Neural progenitor cell (in vitro differentiated cells): Measurements from ENCODE around the gene IQGAP2. TPM values are rescaled to one million over a fixed set of nuclear protein-coding genes. Genes with fewer than 3 reads are reported as not detected.
"Not testable (repeated sequence)": the region's sequence is repeated elsewhere in the genome, so short reads cannot be mapped to it uniquely, and the experiment has no call there.

ENCODE experiments used
- DNase-seq: peaks from one replicate; pipeline ENCODE4 v3.0.0-alpha.2; 2016; ENCODE audit warnings: low spot score
- H2AFZ ChIP-seq: fragments of 200-600 bp; sonication (generic); replicated peaks from 2 replicates; pipeline ENCODE4 v1.6.1; 2016; ENCODE audit warnings: antibody characterized with exemption
- H3F3A ChIP-seq: fragments of 200-600 bp; sonication (generic); 2 replicates; pipeline ENCODE4 v1.6.1; 2016; ENCODE audit warnings: antibody characterized with exemption, low read depth
- H3K27ac ChIP-seq: fragments of 200-600 bp; sonication (generic); 2 replicates; pipeline ENCODE4 v1.5.1; 2016; ENCODE audit warnings: mild to moderate bottlenecking
- H3K27me3 ChIP-seq: fragments of 200-600 bp; sonication (generic); 2 replicates; pipeline ENCODE4 v1.6.1; 2016; ENCODE audit warnings: mild to moderate bottlenecking, moderate library complexity
- H3K36me3 ChIP-seq: fragments of 200-600 bp; sonication (generic); 2 replicates; pipeline ENCODE4 v1.5.1; 2016
- H3K4me1 ChIP-seq: fragments of 200-600 bp; sonication (generic); 2 replicates; pipeline ENCODE4 v1.6.1; 2016; ENCODE audit warnings: mixed run types
- H3K4me2 ChIP-seq: fragments of 200-600 bp; sonication (generic); 2 replicates; pipeline ENCODE4 v1.6.1; 2016
- H3K4me3 ChIP-seq: fragments of 200-600 bp; sonication (generic); 2 replicates; pipeline ENCODE4 v1.5.1; 2016
- H3K79me2 ChIP-seq: fragments of 200-600 bp; sonication (generic); 2 replicates; pipeline ENCODE4 v1.6.1; 2016; ENCODE audit warnings: low read depth
- H3K9ac ChIP-seq: fragments of 200-600 bp; sonication (generic); 2 replicates; pipeline ENCODE4 v1.6.1; 2016
- H3K9me3 ChIP-seq: fragments of 200-600 bp; sonication (generic); 2 replicates; pipeline ENCODE4 v1.5.1; 2016; ENCODE audit warnings: low read depth
- H4K20me1 ChIP-seq: fragments of 200-600 bp; sonication (generic); 2 replicates; pipeline ENCODE4 v1.6.1; 2016; ENCODE audit warnings: low read depth
- H3K27ac Mint-ChIP-seq: 3 replicates; pipeline ENCODE4 v1.8.0; 2021; ENCODE audit warnings: mixed read lengths
- H3K27me3 Mint-ChIP-seq: 2 replicates; pipeline ENCODE4 v1.8.0; 2022; ENCODE audit warnings: low read depth, mild to moderate bottlenecking, inconsistent platforms, moderate library complexity, mixed read lengths; ENCODE audit not compliant: insufficient read depth
- H3K36me3 Mint-ChIP-seq: 3 replicates; pipeline ENCODE4 v1.8.0; 2021; ENCODE audit warnings: mixed read lengths
- H3K4me1 Mint-ChIP-seq: 3 replicates; pipeline ENCODE4 v1.8.0; 2021; ENCODE audit warnings: mixed read lengths
- H3K4me3 Mint-ChIP-seq: 3 replicates; pipeline ENCODE4 v1.8.0; 2021; ENCODE audit warnings: mild to moderate bottlenecking, moderate library complexity, mixed read lengths
- H3K9me3 Mint-ChIP-seq: 3 replicates; pipeline ENCODE4 v1.8.0; 2020; ENCODE audit warnings: mixed read lengths
- CTCF ChIP-seq: fragments of 200-600 bp; sonication (generic); IDR thresholded peaks from 2 replicates; pipeline ENCODE4 v1.5.1; 2017; ENCODE audit warnings: antibody characterized with exemption, mild to moderate bottlenecking
- EZH2 ChIP-seq: fragments of 200-600 bp; sonication (generic); IDR thresholded peaks from 2 replicates; pipeline ENCODE4 v1.6.1; 2017; ENCODE audit warnings: antibody characterized with exemption, mild to moderate bottlenecking, moderate library complexity
- EZH2phosphoT487 ChIP-seq: fragments of 200-600 bp; sonication (generic); IDR thresholded peaks from 2 replicates; pipeline ENCODE4 v1.6.1; 2017; ENCODE audit warnings: antibody characterized with exemption
- total RNA-seq: library from RNA; depleted of rRNA; stranded (reverse); fragments of >200 nt; gene quantifications from 2 replicates; pipeline ENCODE4 v1.2.3, GENCODE V29; 2015; ENCODE audit warnings: low replicate concordance

Gene IQGAP2
- total RNA-seq, 1 donor from 2014 or later: 37.7 TPM

- Histone ChIP-seq H3K79me2 (no peaks in the 10 kb centered on the region), H4K20me1 (no peaks in the 10 kb centered on the region), H3K9ac (no peak overlapping the region), H3K4me1 (no peaks in the 10 kb centered on the region), H3K36me3 (no peaks in the 10 kb centered on the region), H3K27ac (no peak overlapping the region), H2AFZ (no peak overlapping the region), H3K9me3 (no peaks in the 10 kb centered on the region), H3F3A (no peaks in the 10 kb centered on the region), H3K4me2 (no peak overlapping the region), H3K4me3 (no peak overlapping the region), H3K27me3 (no peaks in the 10 kb centered on the region)
- no peak overlapping the region for H3K27ac Mint-ChIP-seq
- no peak for DNase-seq
- H3K4me1 Mint-ChIP-seq: no peaks in the 10 kb centered on the region
- TF ChIP-seq EZH2 (no peak), CTCF (no peak), EZH2phosphoT487 (no peak)
- H3K4me3 Mint-ChIP-seq: no peak overlapping the region
- no peaks in the 10 kb centered on the region for H3K27me3 Mint-ChIP-seq
- peaks cover 3% of the 10 kb centered on the region for H3K36me3 Mint-ChIP-seq
- no peaks in the 10 kb centered on the region for H3K9me3 Mint-ChIP-seq
Measured at GRCh38 chr5:76679231-76679630, 276.1 kb downstream of the IQGAP2 start.

GRCh38 chr5:76680826-76681225 is 277.7 kb downstream of the IQGAP2 start:
- not testable (repeated sequence) for H3K27ac Mint-ChIP-seq

GRCh38 chr5:76681287-76681686 is 278.2 kb downstream of the IQGAP2 start:
- DNase-seq: no peak
- Histone ChIP-seq H3K4me3 (no peak overlapping the region), H3K36me3 (no peaks in the 10 kb centered on the region), H3K27ac (no peak overlapping the region), H4K20me1 (no peaks in the 10 kb centered on the region), H3K27me3 (no peaks in the 10 kb centered on the region), H3F3A (no peaks in the 10 kb centered on the region), H2AFZ (no peak overlapping the region), H3K9me3 (no peaks in the 10 kb centered on the region), H3K4me1 (no peaks in the 10 kb centered on the region), H3K9ac (no peak overlapping the region), H3K79me2 (no peaks in the 10 kb centered on the region), H3K4me2 (no peak overlapping the region)
- Mint-ChIP-seq H3K4me3 (no peak overlapping the region), H3K27ac (no peak overlapping the region), H3K4me1 (no peaks in the 10 kb centered on the region), H3K36me3 (peaks cover 11% of the 10 kb centered on the region), H3K9me3 (no peaks in the 10 kb centered on the region), H3K27me3 (no peaks in the 10 kb centered on the region)
- TF ChIP-seq EZH2: no peak
- TF ChIP-seq CTCF: no peak
- TF ChIP-seq EZH2phosphoT487: no peak

More at GRCh38 chr5:76680826-76681225, 277.7 kb downstream of the IQGAP2 start:
- H3K4me1 Mint-ChIP-seq, H3K9me3 ChIP-seq, H3K36me3 Mint-ChIP-seq, H3K4me3 ChIP-seq, H3K36me3 ChIP-seq, H3K4me3 Mint-ChIP-seq, H3K4me1 ChIP-seq, H3K9me3 Mint-ChIP-seq, H4K20me1 ChIP-seq, H3K27ac ChIP-seq, H3F3A ChIP-seq, H3K79me2 ChIP-seq, H3K27me3 Mint-ChIP-seq, H3K9ac ChIP-seq, H2AFZ ChIP-seq, H3K4me2 ChIP-seq, DNase-seq, H3K27me3 ChIP-seq: not testable (repeated sequence)

- H3K27ac Mint-ChIP-seq: no peak overlapping the region
- Histone ChIP-seq H4K20me1 (no peaks in the 10 kb centered on the region), H3K9ac (no peak overlapping the region), H3K27me3 (no peaks in the 10 kb centered on the region), H3K9me3 (no peaks in the 10 kb centered on the region), H2AFZ (no peak overlapping the region), H3K27ac (no peak overlapping the region), H3F3A (no peaks in the 10 kb centered on the region), H3K79me2 (no peaks in the 10 kb centered on the region), H3K4me2 (no peak overlapping the region), H3K4me1 (no peaks in the 10 kb centered on the region), H3K36me3 (no peaks in the 10 kb centered on the region), H3K4me3 (no peak overlapping the region)
- H3K4me3 Mint-ChIP-seq: no peak overlapping the region
- H3K9me3 Mint-ChIP-seq: peaks cover 4% of the 10 kb centered on the region
- H3K36me3 Mint-ChIP-seq: peaks cover 19% of the 10 kb centered on the region
- TF ChIP-seq EZH2: no peak
- no peak for TF ChIP-seq EZH2phosphoT487
- no peak for TF ChIP-seq CTCF
- no peaks in the 10 kb centered on the region for H3K27me3 Mint-ChIP-seq
- H3K4me1 Mint-ChIP-seq: no peaks in the 10 kb centered on the region
- no peak for DNase-seq
Measured at GRCh38 chr5:76682387-76682786, 279.3 kb downstream of the IQGAP2 start.
